GM18505 (cell line): ENCODE results near the gene CSRP2.

Experiments
- ATAC-seq: cut with Tn5 transposase; IDR thresholded peaks from one replicate; pipeline ENCODE4 v1.9.1; 2021; ENCODE audit not compliant: unreplicated experiment
- POLR2A ChIP-seq: IDR thresholded peaks from 4 replicates; pipeline ENCODE4 v1.6.1; 2011; ENCODE audit warnings: borderline replicate concordance; ENCODE audit not compliant: insufficient read depth, insufficient read length; ENCODE audit errors: extremely low read depth

CSRP2 gene

GRCh38 chr12:76908303-76909017 lies 29.6 kb upstream of the CSRP2 start:
- TF ChIP-seq POLR2A = no peak
- no peak for ATAC-seq

GRCh38 chr12:76901628-76902380 lies 23.0 kb upstream of the CSRP2 start:
- TF ChIP-seq POLR2A = no peak
- ATAC-seq = no peak

GRCh38 chr12:76899522-76899921 lies 20.7 kb upstream of the CSRP2 start:
- TF ChIP-seq POLR2A = no peak

GRCh38 chr12:76898442-76898841 lies 19.6 kb upstream of the CSRP2 start:
- no peak for ATAC-seq
- TF ChIP-seq POLR2A = no peak

More at GRCh38 chr12:76899522-76899921, 20.7 kb upstream of the CSRP2 start:
- ATAC-seq = no peak

GRCh38 chr12:76896274-76896673 lies 17.5 kb upstream of the CSRP2 start:
- no peak for ATAC-seq
- TF ChIP-seq POLR2A = no peak

- no peak for ATAC-seq
- no peak for TF ChIP-seq POLR2A
Observed at GRCh38 chr12:76895796-76896195, 17.0 kb upstream of the CSRP2 start.

- no peak for ATAC-seq
- no peak for TF ChIP-seq POLR2A
Observed at GRCh38 chr12:76891609-76892008, 12.8 kb upstream of the CSRP2 start.

GRCh38 chr12:76890151-76891143 lies 11.6 kb upstream of the CSRP2 start:
- no peak for TF ChIP-seq POLR2A
- ATAC-seq = no peak

- no peak for ATAC-seq
- no peak for TF ChIP-seq POLR2A
Observed at GRCh38 chr12:76888775-76889174, 10.0 kb upstream of the CSRP2 start.

GRCh38 chr12:76883811-76884210 lies 5.0 kb upstream of the CSRP2 start:
- ATAC-seq = no peak
- no peak for TF ChIP-seq POLR2A

GRCh38 chr12:76883151-76883550 lies 4.3 kb upstream of the CSRP2 start:
- no peak for ATAC-seq
- no peak for TF ChIP-seq POLR2A

- no peak for ATAC-seq
- TF ChIP-seq POLR2A = no peak
Observed at GRCh38 chr12:76882367-76882766, 3.5 kb upstream of the CSRP2 start.

GRCh38 chr12:76881142-76881541 lies 2.3 kb upstream of the CSRP2 start:
- no peak for TF ChIP-seq POLR2A

More at GRCh38 chr12:76881142-76881541, 2.3 kb upstream of the CSRP2 start:
- ATAC-seq = no peak
